ENCODE results near the gene RRAS2.

GRCh38 chr11:14393129-14393528, 34.1 kb upstream of the RRAS2 start:
- TF ChIP-seq CTCF (IDR thresholded peaks at IDR 0.05; ENCODE audit: extremely low read depth in 1 of 2, insufficient read depth in 1 of 2, low read depth in 1 of 2, low read length in 2 of 2) (no peak), POLR2A (IDR thresholded peaks at IDR 0.05; ENCODE audit: low read depth, low read length) (no peak), EZH2 (IDR thresholded peaks at IDR 0.05; ENCODE audit: borderline replicate concordance, low read depth, low read length, severe bottlenecking) (no peak), MAX (IDR thresholded peaks at IDR 0.05; ENCODE audit: insufficient read depth, insufficient read length) (no peak), POLR2AphosphoS5 (IDR thresholded peaks at IDR 0.05; ENCODE audit: insufficient read depth, low read depth, low read length) (no peak), MYC (IDR thresholded peaks at IDR 0.05; ENCODE audit: low read depth, low read length) (no peak)

Measured in endothelial cell of umbilical vein (primary cell).